ENCODE results near the gene TUBG1. TPM values are rescaled to one million over a fixed set of nuclear protein-coding genes. Genes with fewer than 3 reads are reported as not detected.
A peak's percentile ranks its signal among the peaks of the same experiment; 100 is the strongest.

TUBG1 gene
- total and polyA plus RNA-seq, 2 of the 8 experiments (the other 6 are each of a cell fraction or from before 2014, with no cell fraction given) = 109 to 208 TPM

DNA sequence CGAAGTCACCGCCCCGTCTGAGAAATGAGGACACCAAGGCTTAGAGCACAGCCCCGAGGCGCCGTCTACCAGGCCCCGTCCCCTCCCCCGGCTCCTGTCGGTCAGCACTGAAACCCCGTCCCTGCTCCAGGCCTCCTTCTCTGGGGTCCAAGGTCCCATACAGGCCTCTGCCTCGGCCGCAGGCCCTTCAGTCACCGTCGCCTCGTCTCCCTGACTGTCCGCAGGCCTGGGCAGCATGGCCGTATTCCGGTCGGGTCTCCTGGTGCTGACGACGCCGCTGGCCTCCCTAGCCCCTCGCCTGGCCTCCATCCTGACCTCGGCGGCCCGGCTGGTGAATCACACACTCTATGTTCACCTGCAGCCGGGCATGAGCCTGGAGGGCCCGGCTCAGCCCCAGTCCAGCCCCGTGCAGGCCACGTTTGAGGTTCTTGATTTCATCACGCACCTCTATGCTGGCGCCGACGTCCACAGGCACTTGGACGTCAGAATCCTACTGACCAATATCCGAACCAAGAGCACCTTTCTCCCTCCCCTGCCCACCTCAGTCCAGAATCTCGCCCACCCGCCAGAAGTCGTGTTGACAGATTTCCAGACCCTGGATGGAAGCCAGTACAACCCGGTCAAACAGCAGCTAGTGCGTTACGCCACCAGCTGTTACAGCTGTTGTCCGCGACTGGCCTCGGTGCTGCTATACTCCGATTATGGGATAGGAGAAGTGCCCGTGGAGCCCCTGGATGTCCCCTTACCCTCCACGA lies 46.9 kb upstream of the TUBG1 start:
- no peak for TF ChIP-seq EZH2 (IDR thresholded peaks at IDR 0.05; ENCODE audit: low read depth, low read length, severe bottlenecking)
- FAIRE-seq (no peak), DNase-seq (ENCODE audit: low read depth in 1 of 2, low spot score in 2 of 2) (no peak)
- POLR2A ChIA-PET (ENCODE audit: partially characterized antibody) = interaction anchor here (0.9 to 8.1 kb wide), 6 partner anchors 13 to 174 kb away, joined by 3 to 74 read pairs (median 4); partner anchors contain the start of gene PSMC3IP
- Histone ChIP-seq H4K5ac (ENCODE audit: insufficient read length, low read depth, low read length) (peak overlapping the region; percentile 34), H2BK15ac (ENCODE audit: low read length) (0 out of 2 replicates have a peak overlapping the region, but pooled peaks have one; percentile 61), H3K79me2 (ENCODE audit: control insufficient read depth in 1 of 2, insufficient read depth in 2 of 2, low read length in 2 of 2) (peaks cover 9 to 19% of the 10 kb centered on the region in 2 experiments; a peak in 3 of 4 replicates), H3K79me1 (ENCODE audit: low read depth, low read length) (peaks cover 14% of the 10 kb centered on the region), H4K8ac (ENCODE audit: extremely low read depth, insufficient read depth, low read length) (peak overlapping the region; percentile 79; the same call in 1 of the 2 replicates), H3K27ac (ENCODE audit: low read depth, low read length) (peak overlapping the region; percentile 12), H4K91ac (replicated peaks; ENCODE audit: insufficient read length, low read length) (peak overlapping the region; percentile 8), H2AFZ (ENCODE audit: low read length) (no peak overlapping the region; the same call in 1 of the 2 replicates), H3K23me2 (ENCODE audit: low read depth, low read length) (peaks cover 15% of the 10 kb centered on the region), H3K23ac (ENCODE audit: insufficient read length) (no peak overlapping the region), H2BK120ac (replicated peaks; ENCODE audit: low read depth, low read length) (no peak overlapping the region), H2BK12ac (ENCODE audit: low read depth, low read length) (0 out of 2 replicates have a peak overlapping the region, but pooled peaks have one; percentile 39), H3K9ac (replicated peaks in 1 of 4; ENCODE audit: extremely low read depth in 1 of 4, low read depth in 3 of 4, low read length in 3 of 4) (peak overlapping the region; percentile 83 to 85 (median 84)), H3K4ac (replicated peaks; ENCODE audit: insufficient read length, low read depth, low read length) (peak overlapping the region; percentile 15), H3K36me3 (ENCODE audit: control insufficient read depth in 2 of 4, insufficient read depth in 4 of 4, low read length in 3 of 4) (peaks cover 3 to 17% (median 11%) of the 10 kb centered on the region in 4 experiments; a peak in 6 of 8 replicates), H3K9me3 (ENCODE audit: insufficient read depth in 2 of 2, low read depth in 1 of 2, low read length in 1 of 2) (no peaks in the 10 kb centered on the region), H4K20me1 (replicated peaks in 1 of 2; ENCODE audit: control insufficient read depth in 1 of 2, insufficient read depth in 2 of 2, low read length in 2 of 2) (peaks cover 0 to 1% of the 10 kb centered on the region in 2 experiments), H3K27me3 (replicated peaks in 1 of 4; ENCODE audit: control insufficient read depth in 3 of 4, extremely low read depth in 1 of 4, insufficient read depth in 3 of 4, low read length in 3 of 4) (no peaks in the 10 kb centered on the region), H2AK5ac (ENCODE audit: low read depth, low read length) (0 out of 2 replicates have a peak overlapping the region, but pooled peaks have one; percentile 29), H3K56ac (replicated peaks; ENCODE audit: insufficient read length, low read depth, low read length) (no peak overlapping the region), H3K4me2 (ENCODE audit: insufficient read depth in 1 of 2, low read depth in 2 of 2, low read length in 2 of 2) (peak overlapping the region; percentile 88 to 91), H2BK20ac (ENCODE audit: low read length) (no peak overlapping the region), H3K14ac (ENCODE audit: insufficient read length) (no peak overlapping the region), H2BK5ac (ENCODE audit: low read depth, low read length) (peak overlapping the region; percentile 61; the same call in 1 of the 2 replicates), H3K18ac (ENCODE audit: extremely low read depth, low read length) (no peak overlapping the region), H3K4me3 (ENCODE audit: extremely low read depth in 1 of 4, insufficient read depth in 2 of 4, low read depth in 3 of 4, low read length in 4 of 4) (peak overlapping the region; percentile 82 to 98 (median 88)), H3K4me1 (replicated peaks in 1 of 4; ENCODE audit: control insufficient read depth in 3 of 4, insufficient read depth in 4 of 4, low read length in 3 of 4) (peaks cover 0 to 18% (median 8%) of the 10 kb centered on the region in 4 experiments; a peak in 5 of 7 replicates)
- CTCF ChIA-PET (ENCODE audit: partially characterized antibody) = interaction anchor here (1.0 to 1.5 kb wide), 5 partner anchors 14 to 747 kb away, joined by 3 to 7 read pairs (median 4); no protein-coding TSS in a partner anchor
- WGBS, 2 experiments (ENCODE audit: extremely low coverage in 1 of 2, insufficient coverage in 1 of 2, insufficient read length in 1 of 2, insufficient replicate concordance in 2 of 2, low coverage in 1 of 2, low lambda C conversion rate in 2 of 2, missing lambda C conversion rate in 1 of 2) = 26% methylated on average over 48 of the region's 48 CpGs; no CpG with 5 or more reads in 1 of the 2 experiments

Measured in H1 (cell line).